H1 (cell line): Measurements from ENCODE around the gene BEST2. TPM values are rescaled to one million over a fixed set of nuclear protein-coding genes. Genes with fewer than 3 reads are reported as not detected.
A peak's percentile ranks its signal among the peaks of the same experiment; 100 is the strongest.

Source experiments
- CTCF ChIA-PET: fragments of 300-600 bp; sonication (Branson Sonifier 250); formaldehyde crosslinking; loops from one replicate; lab custom pipeline; 2021; ENCODE audit not compliant: partially characterized antibody; lab: Charles Lee
- POLR2A ChIA-PET: fragments of 300-600 bp; sonication (Branson Sonifier 250); formaldehyde crosslinking; loops from one replicate; lab custom pipeline; 2021; ENCODE audit warnings: inconsistent platforms; ENCODE audit not compliant: partially characterized antibody; lab: Charles Lee
- DNase-seq, 2 experiments: peaks; one replicate each; pipeline versions ENCODE4 v3.0.0 to v3.0.0-alpha.2; 2010 to 2022; ENCODE audit warnings: low spot score in 2 of 2, low read depth in 1 of 2, mixed read lengths in 1 of 2
- FAIRE-seq: peaks from 2 replicates; lab custom pipeline; 2011; peaks lifted over from hg19 to GRCh38; lab: Jason Lieb, UNC
- H2AFZ ChIP-seq: 2 replicates; pipeline ENCODE4 v1.8.1; 2012; ENCODE audit warnings: low read length, inconsistent platforms
- H2AK5ac ChIP-seq: 2 replicates; pipeline ENCODE4 v1.6.1; 2013; ENCODE audit warnings: low read depth, low read length
- H2BK120ac ChIP-seq: replicated peaks from 2 replicates; pipeline ENCODE3; 2013; ENCODE audit warnings: low read depth, low read length, inconsistent platforms
- H2BK12ac ChIP-seq: 2 replicates; pipeline ENCODE4 v1.6.1; 2013; ENCODE audit warnings: low read depth, low read length
- H2BK15ac ChIP-seq: 2 replicates; pipeline ENCODE4 v1.6.1; 2013; ENCODE audit warnings: low read length
- H2BK20ac ChIP-seq: 2 replicates; pipeline ENCODE4 v1.6.1; 2013; ENCODE audit warnings: low read length
- H2BK5ac ChIP-seq: 2 replicates; pipeline ENCODE4 v1.6.1; 2013; ENCODE audit warnings: low read depth, low read length
- H3K14ac ChIP-seq: 2 replicates; pipeline ENCODE4 v1.6.1; 2013; ENCODE audit warnings: inconsistent platforms; ENCODE audit not compliant: insufficient read length
- H3K18ac ChIP-seq: 2 replicates; pipeline ENCODE4 v1.6.1; 2013; ENCODE audit warnings: low read length; ENCODE audit errors: extremely low read depth
- H3K23ac ChIP-seq: 2 replicates; pipeline ENCODE4 v1.6.1; 2013; ENCODE audit warnings: inconsistent platforms; ENCODE audit not compliant: insufficient read length
- H3K23me2 ChIP-seq: 2 replicates; pipeline ENCODE4 v1.6.1; 2013; ENCODE audit warnings: low read depth, low read length
- H3K27ac ChIP-seq: 2 replicates; pipeline ENCODE4 v1.6.1; 2011; ENCODE audit warnings: low read depth, low read length, inconsistent platforms
- H3K27me3 ChIP-seq, 4 experiments: replicated peaks in 1 of 4; 1 replicate in 1 of 4; 2 replicates in 3 of 4; pipeline versions ENCODE4 v1.6.1 to v1.8.1; 2011 to 2013; ENCODE audit warnings: low read length in 3 of 4, mild to moderate bottlenecking in 3 of 4, inconsistent platforms in 2 of 4, mixed read lengths in 2 of 4, moderate library complexity in 1 of 4; ENCODE audit not compliant: control insufficient read depth in 3 of 4, insufficient read depth in 3 of 4; ENCODE audit errors: extremely low read depth in 1 of 4
- H3K36me3 ChIP-seq, 4 experiments: 2 replicates each; pipeline versions ENCODE4 v1.6.1 to v1.8.1; 2011 to 2013; ENCODE audit warnings: mild to moderate bottlenecking in 4 of 4, low read length in 3 of 4, moderate library complexity in 2 of 4, control low read depth in 1 of 4, inconsistent platforms in 1 of 4; ENCODE audit not compliant: insufficient read depth in 4 of 4, control insufficient read depth in 2 of 4
- H3K4ac ChIP-seq: replicated peaks from 2 replicates; pipeline ENCODE3; 2013; ENCODE audit warnings: low read length, low read depth, mixed read lengths, inconsistent platforms; ENCODE audit not compliant: insufficient read length
- H3K4me1 ChIP-seq, 4 experiments: replicated peaks in 1 of 4; 1 replicate in 1 of 4; 2 replicates in 3 of 4; pipeline versions ENCODE4 v1.6.1 to v1.8.1; 2011 to 2013; ENCODE audit warnings: low read length in 3 of 4, inconsistent platforms in 2 of 4, mixed read lengths in 1 of 4; ENCODE audit not compliant: insufficient read depth in 4 of 4, control insufficient read depth in 3 of 4
- H3K4me2 ChIP-seq, 2 experiments: 2 replicates each; pipeline versions ENCODE4 v1.6.1 to v1.8.1; 2011 to 2013; ENCODE audit warnings: low read depth in 2 of 2, low read length in 2 of 2, control low read depth in 1 of 2, inconsistent platforms in 1 of 2, mild to moderate bottlenecking in 1 of 2; ENCODE audit not compliant: insufficient read depth in 1 of 2
- H3K4me3 ChIP-seq, 4 experiments: fragments of 200-600, 300-600 bp in 1 of 4; sonication (generic), shearing (Covaris generic), sonication (Bioruptor Twin) in 1 of 4; 2 replicates each; pipeline versions ENCODE4 v1.5.1 to v1.8.1; 2011 to 2016; ENCODE audit warnings: low read length in 4 of 4, low read depth in 3 of 4, control low read depth in 2 of 4, inconsistent platforms in 2 of 4, mild to moderate bottlenecking in 2 of 4, mixed read lengths in 1 of 4, moderate library complexity in 1 of 4; ENCODE audit not compliant: insufficient read depth in 2 of 4; ENCODE audit errors: extremely low read depth in 1 of 4
- H3K56ac ChIP-seq: replicated peaks from 2 replicates; pipeline ENCODE3; 2013; ENCODE audit warnings: low read depth, mild to moderate bottlenecking, mixed read lengths, low read length, inconsistent platforms; ENCODE audit not compliant: insufficient read length
- H3K79me1 ChIP-seq: 2 replicates; pipeline ENCODE4 v1.6.1; 2013; ENCODE audit warnings: low read depth, low read length, control low read depth
- H3K79me2 ChIP-seq, 2 experiments: 2 replicates each; pipeline versions ENCODE4 v1.6.1 to v1.8.1; 2012 to 2013; ENCODE audit warnings: low read length in 2 of 2, mild to moderate bottlenecking in 2 of 2, inconsistent platforms in 1 of 2; ENCODE audit not compliant: insufficient read depth in 2 of 2, control insufficient read depth in 1 of 2
- H3K9ac ChIP-seq, 4 experiments: replicated peaks in 1 of 4; 1 replicate in 1 of 4; 2 replicates in 3 of 4; pipeline versions ENCODE4 v1.6.1 to v1.8.1; 2011 to 2013; ENCODE audit warnings: low read depth in 3 of 4, low read length in 3 of 4, control low read depth in 2 of 4, mild to moderate bottlenecking in 2 of 4, moderate library complexity in 2 of 4, inconsistent platforms in 1 of 4; ENCODE audit errors: extremely low read depth in 1 of 4
- H3K9me3 ChIP-seq, 2 experiments: 2 replicates each; pipeline versions ENCODE4 v1.6.1 to v1.8.1; 2012 to 2013; ENCODE audit warnings: mild to moderate bottlenecking in 2 of 2, moderate library complexity in 2 of 2, control low read depth in 1 of 2, inconsistent platforms in 1 of 2, low read depth in 1 of 2, low read length in 1 of 2, mixed read lengths in 1 of 2; ENCODE audit not compliant: insufficient read depth in 2 of 2
- H4K20me1 ChIP-seq, 2 experiments: replicated peaks in 1 of 2; 2 replicates each; pipeline versions ENCODE3 to v1.8.1; 2011 to 2013; ENCODE audit warnings: inconsistent platforms in 2 of 2, low read length in 2 of 2, mild to moderate bottlenecking in 1 of 2; ENCODE audit not compliant: insufficient read depth in 2 of 2, control insufficient read depth in 1 of 2
- H4K5ac ChIP-seq: 2 replicates; pipeline ENCODE4 v1.6.1; 2013; ENCODE audit warnings: low read length, low read depth, mixed read lengths, inconsistent platforms; ENCODE audit not compliant: insufficient read length
- H4K8ac ChIP-seq: 2 replicates; pipeline ENCODE4 v1.8.0; 2013; ENCODE audit warnings: mild to moderate bottlenecking, moderate library complexity, low read length, inconsistent platforms; ENCODE audit not compliant: insufficient read depth; ENCODE audit errors: extremely low read depth
- H4K91ac ChIP-seq: replicated peaks from 2 replicates; pipeline ENCODE3; 2013; ENCODE audit warnings: low read length, mixed read lengths, inconsistent platforms; ENCODE audit not compliant: insufficient read length
- HDAC6 ChIP-seq: IDR thresholded peaks from one replicate; pipeline ENCODE4 v1.7.1; 2012; ENCODE audit warnings: low read depth, mild to moderate bottlenecking, inconsistent platforms, low read length, moderate library complexity
- POLR2A ChIP-seq, 2 experiments: IDR thresholded peaks; 1 replicate in 1 of 2; 2 replicates in 1 of 2; pipeline ENCODE4 v1.6.1; 2011; ENCODE audit warnings: low read depth in 2 of 2, low read length in 2 of 2, mild to moderate bottlenecking in 2 of 2; ENCODE audit errors: control extremely low read depth in 1 of 2
- SIN3A ChIP-seq, 2 experiments: IDR thresholded peaks in 1 of 2; conservative IDR thresholded peaks in 1 of 2; 2 replicates each; pipeline ENCODE4 v1.6.1; 2011 to 2012; ENCODE audit warnings: low read length in 2 of 2, improper control_type of control experiment in 1 of 2, low read depth in 1 of 2, mild to moderate bottlenecking in 1 of 2
- WGBS, 2 experiments: shearing (Covaris generic) in 1 of 2; methylation state at CpG; one replicate each; pipeline versions ENCODE4 v1.1.6 to v1.1.7; 2013 to 2015; ENCODE audit warnings: low lambda C conversion rate in 2 of 2, mixed read lengths in 2 of 2, inconsistent platforms in 1 of 2, low coverage in 1 of 2, missing lambda C conversion rate in 1 of 2; ENCODE audit not compliant: insufficient replicate concordance in 2 of 2, insufficient coverage in 1 of 2, insufficient read length in 1 of 2; ENCODE audit errors: extremely low coverage in 1 of 2, missing lambda C conversion rate in 1 of 2; 5-methylcytosine and 5-hydroxymethylcytosine counted together
- polyA plus RNA-seq, 7 experiments: library from polyadenylated mRNA; depleted of rRNA in 3 of 7; stranded (reverse) in 5 of 7; unstranded in 2 of 7; fragments of >200 nt in 5 of 7; fragments of 200-250 nt in 2 of 7; gene quantifications; 1 replicate in 5 of 7; 2 replicates in 1 of 7; 4 replicates in 1 of 7; pipeline versions ENCODE4 v1.2.1 to v1.2.3, GENCODE V29; 2011 to 2013; ENCODE audit warnings: missing spikeins in 2 of 7, mixed read lengths in 2 of 7
- total RNA-seq: library from RNA; stranded (reverse); fragmentation: NEBNext Ultra II Directional; extraction: Animal tissue kit (Norgen Biotek cat#: 25700); gene quantifications from 2 replicates; pipeline ENCODE4 v1.2.1, GENCODE V29; 2021
- TF ChIP-seq, protein P1 (sequence below): IDR thresholded peaks from 2 replicates; pipeline ENCODE4 v1.6.1; 2012; ENCODE audit warnings: inconsistent platforms
- TF ChIP-seq, protein P2 (sequence below): IDR thresholded peaks from 2 replicates; pipeline ENCODE4 v1.6.1; 2012; ENCODE audit warnings: inconsistent platforms
- TF ChIP-seq, protein P3 (sequence below): IDR thresholded peaks from 2 replicates; pipeline ENCODE4 v1.6.1; 2011; ENCODE audit warnings: low read length, improper control_type of control experiment

The BEST2 gene
- total and polyA plus RNA-seq, 2 of the 8 experiments (the other 6 are each of a cell fraction or from before 2014, with no cell fraction given): 4.6 to 7.3 TPM

GRCh38 chr19:12796146-12797071, 44.8 kb downstream of the BEST2 start:
- no peak overlapping the region for H4K8ac ChIP-seq
- ChIA-PET POLR2A (interaction anchor here (0.7 to 15.2 kb wide), 16 partner anchors 9 to 78 kb away, joined by 3 to 317 read pairs (median 5); partner anchors contain the start of genes GET3, HOOK2, RNASEH2A and RTBDN), CTCF (interaction anchor here (0.7 to 17.9 kb wide), 35 partner anchors 10 to 124 kb away, joined by 3 to 288 read pairs (median 5); partner anchors contain the start of genes DHPS, RNASEH2A and RTBDN)
- no peak overlapping the region for H3K14ac ChIP-seq
- H2BK12ac ChIP-seq: peak overlapping the region; percentile 80; the same call in 1 of the 2 replicates
- peaks cover 0 to 10% (median 8%) of the 10 kb centered on the region in 4 experiments; a peak in 3 of 7 replicates for H3K27me3 ChIP-seq
- 0 out of 2 replicates have a peak overlapping the region, but pooled peaks have one; percentile 48 for H3K18ac ChIP-seq
- H3K79me2 ChIP-seq: peaks cover 0 to 12% of the 10 kb centered on the region in 2 experiments; a peak in 2 of 4 replicates
- H2BK15ac ChIP-seq: peak overlapping the region; percentile 55; the same call in 1 of the 2 replicates
- no peak overlapping the region for H3K27ac ChIP-seq
- H3K4ac ChIP-seq: no peak overlapping the region
- H4K20me1 ChIP-seq: peaks cover 0 to 6% of the 10 kb centered on the region in 2 experiments
- H3K4me3 ChIP-seq: no peak overlapping the region
- H3K9ac ChIP-seq: no peak overlapping the region; a peak in 1 of 7 replicates
- H4K5ac ChIP-seq: no peak overlapping the region
- H2BK5ac ChIP-seq: peak overlapping the region; percentile 66; the same call in 1 of the 2 replicates
- FAIRE-seq (peak; percentile 85), DNase-seq (peak in 1 of 2 experiments; percentile 81)
- peaks cover 5 to 19% (median 13%) of the 10 kb centered on the region in 4 experiments for H3K4me1 ChIP-seq
- peak overlapping the region in 1 of 2 experiments; percentile 49; a peak in 1 of 4 replicates for H3K4me2 ChIP-seq
- no peak overlapping the region for H3K56ac ChIP-seq
- H3K23me2 ChIP-seq: peaks cover 23% of the 10 kb centered on the region
- H3K36me3 ChIP-seq: peaks cover 8 to 19% (median 14%) of the 10 kb centered on the region in 4 experiments; a peak in 7 of 8 replicates
- no peak overlapping the region for H2BK120ac ChIP-seq
- H2AK5ac ChIP-seq: no peak overlapping the region
- H3K9me3 ChIP-seq: no peaks in the 10 kb centered on the region
- H2AFZ ChIP-seq: no peak overlapping the region
- H4K91ac ChIP-seq: peak overlapping the region; percentile 76
- no peak overlapping the region for H3K23ac ChIP-seq
- WGBS, 2 experiments: 30% methylated on average over 18 of the region's 18 CpGs; no CpG with 5 or more reads in 1 of the 2 experiments
- peaks cover 7% of the 10 kb centered on the region for H3K79me1 ChIP-seq
- no peak overlapping the region for H2BK20ac ChIP-seq
- TF ChIP-seq HDAC6: no peak
- TF ChIP-seq POLR2A (IDR thresholded peaks at IDR 0.05; ENCODE audit: control extremely low read depth in 1 of 2, low read depth in 2 of 2, low read length in 2 of 2): no peak; a peak in 1 of 3 replicates
- TF ChIP-seq, protein P1, sequence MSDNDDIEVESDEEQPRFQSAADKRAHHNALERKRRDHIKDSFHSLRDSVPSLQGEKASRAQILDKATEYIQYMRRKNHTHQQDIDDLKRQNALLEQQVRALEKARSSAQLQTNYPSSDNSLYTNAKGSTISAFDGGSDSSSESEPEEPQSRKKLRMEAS: peak; percentile 66
- TF ChIP-seq, protein P2, sequence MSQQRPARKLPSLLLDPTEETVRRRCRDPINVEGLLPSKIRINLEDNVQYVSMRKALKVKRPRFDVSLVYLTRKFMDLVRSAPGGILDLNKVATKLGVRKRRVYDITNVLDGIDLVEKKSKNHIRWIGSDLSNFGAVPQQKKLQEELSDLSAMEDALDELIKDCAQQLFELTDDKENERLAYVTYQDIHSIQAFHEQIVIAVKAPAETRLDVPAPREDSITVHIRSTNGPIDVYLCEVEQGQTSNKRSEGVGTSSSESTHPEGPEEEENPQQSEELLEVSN: no peak
- TF ChIP-seq, protein P3, sequence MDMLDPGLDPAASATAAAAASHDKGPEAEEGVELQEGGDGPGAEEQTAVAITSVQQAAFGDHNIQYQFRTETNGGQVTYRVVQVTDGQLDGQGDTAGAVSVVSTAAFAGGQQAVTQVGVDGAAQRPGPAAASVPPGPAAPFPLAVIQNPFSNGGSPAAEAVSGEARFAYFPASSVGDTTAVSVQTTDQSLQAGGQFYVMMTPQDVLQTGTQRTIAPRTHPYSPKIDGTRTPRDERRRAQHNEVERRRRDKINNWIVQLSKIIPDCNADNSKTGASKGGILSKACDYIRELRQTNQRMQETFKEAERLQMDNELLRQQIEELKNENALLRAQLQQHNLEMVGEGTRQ: peak; percentile 34; the same call in 1 of the 2 replicates
- TF ChIP-seq SIN3A (conservative IDR thresholded peaks at IDR 0.05 in 1 of 2, IDR thresholded peaks at IDR 0.05 in 1 of 2; ENCODE audit: low read depth in 1 of 2, low read length in 2 of 2): peak in 1 of 2 experiments; percentile 90; a peak in 2 of 4 replicates
